GM12872 (cell line): ENCODE measurements around the gene BMPR1A.

Experiments used
- CTCF ChIP-seq: IDR thresholded peaks from 3 replicates; pipeline ENCODE4 v1.5.1; 2011; ENCODE audit warnings: low read depth, mild to moderate bottlenecking, low read length, moderate library complexity; ENCODE audit not compliant: insufficient read depth

The BMPR1A gene

GRCh38 chr10:86798611-86799010 lies 42.2 kb downstream of the BMPR1A start:
- TF ChIP-seq CTCF = no peak

GRCh38 chr10:86799188-86799845 lies 42.9 kb downstream of the BMPR1A start:
- no peak for TF ChIP-seq CTCF

- TF ChIP-seq CTCF = no peak
These were observed 45.6 kb downstream of the BMPR1A start for GRCh38 chr10:86801995-86802394.

GRCh38 chr10:86802473-86803108 lies 46.2 kb downstream of the BMPR1A start:
- no peak for TF ChIP-seq CTCF

GRCh38 chr10:86803156-86803555 lies 46.7 kb downstream of the BMPR1A start:
- no peak for TF ChIP-seq CTCF

GRCh38 chr10:86804805-86805204 lies 48.4 kb downstream of the BMPR1A start:
- no peak for TF ChIP-seq CTCF

- TF ChIP-seq CTCF = no peak
These were observed 56.7 kb downstream of the BMPR1A start for GRCh38 chr10:86813101-86813500.
